Measurements from ENCODE around the gene DNAH14. TPM values are rescaled to one million over a fixed set of nuclear protein-coding genes. Genes with fewer than 3 reads are reported as not detected.
"Not testable (repeated sequence)": the region's sequence is repeated elsewhere in the genome, so short reads cannot be mapped to it uniquely, and the experiment has no call there.

The DNAH14 gene
- total RNA-seq, 1 donor from 2014 or later = 84.7 TPM

- Mint-ChIP-seq H3K27me3 (ENCODE audit: low read depth) (no peaks in the 10 kb centered on the region), H3K27ac (no peak overlapping the region), H3K36me3 (peaks cover 30% of the 10 kb centered on the region), H3K9me3 (peaks cover 43% of the 10 kb centered on the region), H3K4me3 (no peak overlapping the region), H3K4me1 (no peaks in the 10 kb centered on the region)
- no peak for DNase-seq (ENCODE audit: low spot score in 2 of 2, unreplicated experiment in 2 of 2)
- no peak for TF ChIP-seq CTCF (IDR thresholded peaks at IDR 0.05; ENCODE audit: unreplicated experiment)
Measured at GRCh38 chr1:225224287-225224686, 294.8 kb downstream of the DNAH14 start.

GRCh38 chr1:225225681-225226080 is 296.2 kb downstream of the DNAH14 start:
- no peak for DNase-seq (ENCODE audit: low spot score in 2 of 2, unreplicated experiment in 2 of 2)
- Mint-ChIP-seq H3K4me3 (no peak overlapping the region), H3K27me3 (ENCODE audit: low read depth) (no peaks in the 10 kb centered on the region), H3K9me3 (peaks cover 29% of the 10 kb centered on the region), H3K4me1 (no peaks in the 10 kb centered on the region), H3K27ac (no peak overlapping the region), H3K36me3 (peaks cover 23% of the 10 kb centered on the region)
- TF ChIP-seq CTCF (IDR thresholded peaks at IDR 0.05; ENCODE audit: unreplicated experiment) = no peak

- no peak for DNase-seq (ENCODE audit: low spot score in 2 of 2, unreplicated experiment in 2 of 2)
- H3K9me3 Mint-ChIP-seq = peaks cover 33% of the 10 kb centered on the region
- peaks cover 2% of the 10 kb centered on the region for H3K4me1 Mint-ChIP-seq
- no peak overlapping the region for H3K4me3 Mint-ChIP-seq
- no peak for TF ChIP-seq CTCF (IDR thresholded peaks at IDR 0.05; ENCODE audit: unreplicated experiment)
- peaks cover 24% of the 10 kb centered on the region for H3K36me3 Mint-ChIP-seq
- no peak overlapping the region for H3K27ac Mint-ChIP-seq
- H3K27me3 Mint-ChIP-seq (ENCODE audit: low read depth) = no peaks in the 10 kb centered on the region
Measured at GRCh38 chr1:225228871-225229303, 299.4 kb downstream of the DNAH14 start.

GRCh38 chr1:225229429-225229828 is 300.0 kb downstream of the DNAH14 start:
- H3K4me1 Mint-ChIP-seq; H3K27me3 Mint-ChIP-seq (ENCODE audit: low read depth); H3K4me3 Mint-ChIP-seq; H3K27ac Mint-ChIP-seq; DNase-seq (ENCODE audit: low spot score in 2 of 2, unreplicated experiment in 2 of 2): not testable (repeated sequence)
- Mint-ChIP-seq H3K36me3 (peaks cover 25% of the 10 kb centered on the region), H3K9me3 (peaks cover 30% of the 10 kb centered on the region)

GRCh38 chr1:225230483-225230882 is 301.0 kb downstream of the DNAH14 start:
- no peaks in the 10 kb centered on the region for H3K27me3 Mint-ChIP-seq (ENCODE audit: low read depth)

GRCh38 chr1:225232930-225233329 is 303.5 kb downstream of the DNAH14 start:
- not testable (repeated sequence) for H3K4me3 Mint-ChIP-seq; DNase-seq (ENCODE audit: low spot score in 2 of 2, unreplicated experiment in 2 of 2); H3K27ac Mint-ChIP-seq; H3K27me3 Mint-ChIP-seq (ENCODE audit: low read depth); H3K4me1 Mint-ChIP-seq
- Mint-ChIP-seq H3K36me3 (peaks cover 48% of the 10 kb centered on the region), H3K9me3 (peaks cover 62% of the 10 kb centered on the region)

More at GRCh38 chr1:225230483-225230882, 301.0 kb downstream of the DNAH14 start:
- peaks cover 2% of the 10 kb centered on the region for H3K4me1 Mint-ChIP-seq
- H3K4me3 Mint-ChIP-seq = no peak overlapping the region
- no peak for DNase-seq (ENCODE audit: low spot score in 2 of 2, unreplicated experiment in 2 of 2)
- peaks cover 29% of the 10 kb centered on the region for H3K36me3 Mint-ChIP-seq
- H3K27ac Mint-ChIP-seq = no peak overlapping the region
- peaks cover 40% of the 10 kb centered on the region for H3K9me3 Mint-ChIP-seq
- no peak for TF ChIP-seq CTCF (IDR thresholded peaks at IDR 0.05; ENCODE audit: unreplicated experiment)

GRCh38 chr1:225242611-225243010 is 313.1 kb downstream of the DNAH14 start:
- no peaks in the 10 kb centered on the region for H3K4me1 Mint-ChIP-seq
- H3K36me3 Mint-ChIP-seq = peaks cover 43% of the 10 kb centered on the region
- H3K27me3 Mint-ChIP-seq (ENCODE audit: low read depth) = no peaks in the 10 kb centered on the region
- no peak for TF ChIP-seq CTCF (IDR thresholded peaks at IDR 0.05; ENCODE audit: unreplicated experiment)
- H3K27ac Mint-ChIP-seq = no peak overlapping the region
- peaks cover 39% of the 10 kb centered on the region for H3K9me3 Mint-ChIP-seq
- H3K4me3 Mint-ChIP-seq = no peak overlapping the region
- no peak for DNase-seq (ENCODE audit: low spot score in 2 of 2, unreplicated experiment in 2 of 2)

All from mesothelial cell of epicardium (in vitro differentiated cells).